A673 (cell line): ENCODE data around the gene ZBED6. TPM values are rescaled to one million over a fixed set of nuclear protein-coding genes. Genes with fewer than 3 reads are reported as not detected.

Experiments
- BruUV-seq: library from RNA; stranded (reverse); fragments of 400-500 nt; replicated peaks from 2 replicates; lab custom pipeline; 2021; lab: Mats Ljungman, UMichigan
- CTCF ChIA-PET: fragments of 300-600 bp; sonication (Branson Sonifier 250); formaldehyde crosslinking; loops from one replicate; lab custom pipeline; 2022; ENCODE audit warnings: antibody characterized with exemption; lab: Charles Lee
- POLR2A ChIA-PET: fragments of 300-600 bp; sonication (Branson Sonifier 250); formaldehyde crosslinking; loops from one replicate; lab custom pipeline; 2022; ENCODE audit warnings: antibody characterized with exemption; ENCODE audit not compliant: low non-redundant PET; lab: Charles Lee
- DNase-seq: peaks from one replicate; pipeline ENCODE4 v3.0.0-alpha.2; 2015; ENCODE audit warnings: low spot score
- H3K27ac ChIP-seq: fragments of 200-600 bp; sonication (generic); 2 replicates; pipeline ENCODE4 v1.5.1; 2016; ENCODE audit warnings: mixed run types, low read depth, mild to moderate bottlenecking, mixed read lengths, antibody characterized with exemption, low read length; ENCODE audit not compliant: poor library complexity, severe bottlenecking
- H3K27me3 ChIP-seq: fragments of 200-600 bp; sonication (generic); replicated peaks from 2 replicates; pipeline ENCODE4 v1.6.1; 2017; ENCODE audit warnings: mixed run types, low read depth, mild to moderate bottlenecking, mixed read lengths, antibody characterized with exemption, low read length; ENCODE audit not compliant: insufficient read depth, poor library complexity
- H3K36me3 ChIP-seq: fragments of 200-600 bp; sonication (generic); 2 replicates; pipeline ENCODE4 v1.6.1; 2016; ENCODE audit warnings: mixed run types, mild to moderate bottlenecking, mixed read lengths, antibody characterized with exemption, low read length; ENCODE audit not compliant: insufficient read depth, poor library complexity, severe bottlenecking
- H3K4me1 ChIP-seq: fragments of 200-600 bp; sonication (generic); 2 replicates; pipeline ENCODE4 v1.6.1; 2017; ENCODE audit warnings: mixed run types, mild to moderate bottlenecking, mixed read lengths, antibody characterized with exemption, low read length; ENCODE audit not compliant: insufficient read depth, poor library complexity, severe bottlenecking
- H3K4me3 ChIP-seq: fragments of 200-600 bp; sonication (generic); 2 replicates; pipeline ENCODE4 v1.5.1; 2016; ENCODE audit warnings: low read depth, mixed run types, mild to moderate bottlenecking, mixed read lengths, low read length; ENCODE audit not compliant: poor library complexity, severe bottlenecking
- H3K9me3 ChIP-seq: fragments of 200-600 bp; sonication (generic); 2 replicates; pipeline ENCODE4 v1.6.1; 2016; ENCODE audit warnings: mixed run types, low read depth, mild to moderate bottlenecking, mixed read lengths, antibody characterized with exemption, low read length; ENCODE audit not compliant: poor library complexity, severe bottlenecking
- CTCF ChIP-seq: fragments of 300-800, 200-600 bp; sonication (generic); conservative IDR thresholded peaks from 2 replicates; pipeline ENCODE4 v1.5.1; 2017; ENCODE audit warnings: low read depth, mild to moderate bottlenecking, antibody characterized with exemption, low read length, moderate library complexity, mixed read lengths
- EZH2 ChIP-seq: fragments of 200-600 bp; sonication (generic); IDR thresholded peaks from 2 replicates; pipeline ENCODE4 v1.6.1; 2017; ENCODE audit warnings: borderline replicate concordance, low read depth, mild to moderate bottlenecking, mixed read lengths, antibody characterized with exemption, low read length; ENCODE audit not compliant: poor library complexity, severe bottlenecking
- intact Hi-C: fragments of 100-400 bp; cut with micrococcal nuclease; formaldehyde crosslinking; loops from one replicate; pipeline ENCODE4 v1.10.0; 2022; ENCODE audit not compliant: unreplicated experiment
- total RNA-seq: library from RNA; stranded (reverse); gene quantifications from 2 replicates; pipeline ENCODE4 v1.2.3, GENCODE V29; 2021

The ZBED6 gene
- total RNA-seq, 1 experiment from 2014 or later = 29.6 TPM

- H3K4me1 ChIP-seq = peaks cover 3% of the 10 kb centered on the region
- TF ChIP-seq CTCF (no peak), EZH2 (no peak)
- intact Hi-C loops = no loop called here
- no peak overlapping the region for H3K4me3 ChIP-seq
- no TSS peak for BruUV-seq
- H3K27me3 ChIP-seq = no peaks in the 10 kb centered on the region
- H3K27ac ChIP-seq = no peak overlapping the region
- ChIA-PET CTCF (no interaction called here), POLR2A (no interaction called here)
- H3K9me3 ChIP-seq = no peaks in the 10 kb centered on the region
- no peaks in the 10 kb centered on the region for H3K36me3 ChIP-seq
- DNase-seq = no peak
Observed at GRCh38 chr1:203763505-203763904, 31.9 kb upstream of the ZBED6 start.

DNA sequence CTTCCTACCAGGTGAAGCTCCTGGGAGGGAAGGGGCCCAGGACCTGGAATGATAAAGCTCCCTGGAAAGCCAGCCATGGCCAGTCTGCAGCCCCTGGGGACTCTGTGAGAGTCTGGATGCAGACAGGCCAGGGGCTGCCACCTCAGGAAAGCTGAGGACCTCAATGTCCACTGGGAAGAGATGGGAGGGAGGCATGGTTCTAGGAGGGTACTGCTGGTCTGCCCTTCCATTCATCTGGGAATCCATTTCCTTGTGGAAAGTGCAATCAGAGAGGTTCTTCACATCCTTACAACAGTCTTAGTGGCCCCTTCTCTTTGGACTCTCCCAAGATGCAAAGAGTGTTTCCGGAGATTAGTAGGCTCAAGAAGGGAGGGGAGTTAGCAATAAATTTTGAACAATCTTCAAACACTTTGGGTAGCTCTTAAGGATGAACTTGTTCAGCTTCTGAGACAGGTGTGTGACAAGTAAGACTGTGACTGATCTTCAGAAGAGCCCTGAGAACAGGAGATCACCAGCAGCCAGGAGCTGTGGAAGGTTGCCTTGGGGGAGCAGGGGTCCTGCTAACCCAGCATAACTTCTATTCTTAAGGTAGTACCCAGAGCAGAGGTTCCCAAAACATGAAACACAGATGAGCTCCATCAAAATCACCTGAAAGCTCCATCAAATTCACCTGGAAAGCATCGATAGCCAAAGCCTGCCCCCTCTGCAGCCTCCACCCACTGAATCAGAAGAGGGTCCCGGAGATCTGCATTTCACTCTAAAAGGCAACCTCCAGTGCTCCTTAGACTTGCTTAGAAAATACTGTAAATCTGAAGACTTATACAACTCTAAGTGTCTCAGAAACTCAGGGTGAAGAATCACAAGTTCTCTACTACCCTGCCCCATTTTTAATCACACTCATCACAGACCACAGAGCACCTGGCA is 31.1 kb upstream of the ZBED6 start:
- no peak overlapping the region for H3K4me3 ChIP-seq
- DNase-seq = no peak
- H3K27me3 ChIP-seq = no peaks in the 10 kb centered on the region
- H3K27ac ChIP-seq = no peak overlapping the region
- POLR2A ChIA-PET = no interaction called here
- CTCF ChIA-PET = no interaction called here
- TF ChIP-seq CTCF (no peak), EZH2 (no peak)
- BruUV-seq = no TSS peak
- H3K4me1 ChIP-seq = peaks cover 11% of the 10 kb centered on the region
- intact Hi-C loops = no loop called here
- H3K36me3 ChIP-seq = no peaks in the 10 kb centered on the region
- H3K9me3 ChIP-seq = no peaks in the 10 kb centered on the region

- intact Hi-C loops = no loop called here
- DNase-seq = no peak
- POLR2A ChIA-PET = no interaction called here
- no peaks in the 10 kb centered on the region for H3K27me3 ChIP-seq
- no peaks in the 10 kb centered on the region for H3K36me3 ChIP-seq
- no TSS peak for BruUV-seq
- TF ChIP-seq CTCF (no peak), EZH2 (no peak)
- H3K9me3 ChIP-seq = no peaks in the 10 kb centered on the region
- peaks cover 16% of the 10 kb centered on the region for H3K4me1 ChIP-seq
- no peak within 1 kb of the TSS for H3K27ac ChIP-seq
- H3K4me3 ChIP-seq = no peak within 1 kb of the TSS
- CTCF ChIA-PET = no interaction called here
Observed at GRCh38 chr1:203765029-203765837, 30.2 kb upstream of the ZBED6 start, which contains the start of gene LAX1. Gene LAX1 (plus strand): TSS chr1:203765183. CDS start chr1:203765566, 383 bp downstream.
